Measurements from ENCODE around the gene DYNLT3. TPM values are rescaled to one million over a fixed set of nuclear protein-coding genes. Genes with fewer than 3 reads are reported as not detected.
A peak's percentile ranks its signal among the peaks of the same experiment; 100 is the strongest.

Gene DYNLT3
- total RNA-seq, 1 donor from 2014 or later = 65.8 TPM

DNA sequence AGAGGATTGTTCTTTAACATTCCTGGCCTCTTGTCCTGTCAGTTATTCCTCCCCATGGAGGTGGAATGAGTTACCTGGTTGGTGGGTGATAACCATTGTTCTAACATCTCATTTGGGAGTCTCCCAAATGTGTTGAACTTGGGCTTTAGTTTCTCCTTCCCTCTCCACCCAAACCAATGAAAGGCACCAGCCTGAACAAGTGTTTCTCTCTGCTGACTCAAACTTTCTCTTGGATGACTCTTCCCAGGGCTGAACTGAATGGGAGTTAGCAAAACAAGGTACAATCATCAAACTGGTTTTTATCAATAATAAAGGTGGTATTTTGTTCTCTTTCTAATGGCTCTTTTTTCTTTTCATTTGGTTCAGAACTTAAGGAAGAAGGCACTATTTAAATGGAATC, 2.7 kb downstream of the DYNLT3 start:
- no peak for DNase-seq (ENCODE audit: low spot score)

DNA sequence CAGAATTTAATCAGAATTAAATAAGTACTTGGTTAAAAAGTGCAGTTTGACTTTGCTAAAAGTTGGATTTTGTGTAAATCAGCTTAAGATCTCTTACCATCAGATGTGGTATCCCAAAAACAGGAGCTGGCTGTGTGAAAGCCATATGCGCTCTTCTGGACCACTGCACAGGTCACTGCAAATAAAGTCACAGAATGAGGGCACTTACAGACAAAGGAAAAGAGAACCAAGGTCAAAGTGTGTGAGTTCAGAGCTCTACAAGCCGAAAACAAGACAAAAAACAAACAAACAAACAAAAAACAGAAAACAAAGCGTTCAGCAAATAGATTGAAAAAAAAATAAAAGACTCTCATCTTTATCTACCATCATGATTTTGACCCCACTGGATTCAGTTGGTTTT, 6.4 kb downstream of the DYNLT3 start:
- DNase-seq (ENCODE audit: low spot score) = no peak

DNA sequence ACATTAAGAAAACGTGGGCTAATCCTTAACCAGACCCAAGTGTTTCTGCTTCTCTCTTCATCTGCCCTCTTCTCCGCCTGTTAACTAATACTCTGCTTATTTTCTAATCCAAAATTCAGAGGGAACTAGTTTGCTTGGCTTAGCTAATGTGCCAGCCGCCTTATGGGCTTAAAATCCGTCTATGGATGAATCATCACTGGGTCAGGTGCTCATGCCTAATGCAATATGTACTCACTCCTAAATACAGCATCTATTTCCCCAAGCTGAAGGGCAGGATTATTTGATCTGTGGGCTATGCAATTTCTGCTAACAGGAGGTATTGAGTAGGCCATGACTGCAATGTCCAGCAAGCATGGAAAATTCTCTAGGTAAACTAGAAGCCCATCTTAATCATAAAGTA, 12.4 kb downstream of the DYNLT3 start:
- DNase-seq (ENCODE audit: low spot score) = no peak

DNA sequence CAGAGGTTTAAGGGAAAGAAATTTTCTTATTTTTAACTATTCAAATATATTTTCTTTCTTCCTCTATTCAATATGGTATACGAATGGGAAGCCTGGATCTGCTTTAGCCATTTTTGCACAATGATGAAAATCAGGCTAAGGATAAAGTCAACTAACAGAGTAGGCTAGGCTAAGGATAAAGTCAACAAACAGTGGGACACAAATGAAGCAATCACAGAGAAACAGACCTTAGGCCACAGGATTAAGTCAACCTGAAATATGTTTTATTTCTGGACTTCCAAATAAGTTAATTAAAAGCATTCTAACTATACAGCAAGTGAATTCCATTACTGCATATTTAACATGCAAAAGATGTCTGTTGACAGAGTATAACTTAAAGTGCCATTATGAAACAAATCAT, 17.0 kb downstream of the DYNLT3 start:
- no peak for DNase-seq (ENCODE audit: low spot score)

DNA sequence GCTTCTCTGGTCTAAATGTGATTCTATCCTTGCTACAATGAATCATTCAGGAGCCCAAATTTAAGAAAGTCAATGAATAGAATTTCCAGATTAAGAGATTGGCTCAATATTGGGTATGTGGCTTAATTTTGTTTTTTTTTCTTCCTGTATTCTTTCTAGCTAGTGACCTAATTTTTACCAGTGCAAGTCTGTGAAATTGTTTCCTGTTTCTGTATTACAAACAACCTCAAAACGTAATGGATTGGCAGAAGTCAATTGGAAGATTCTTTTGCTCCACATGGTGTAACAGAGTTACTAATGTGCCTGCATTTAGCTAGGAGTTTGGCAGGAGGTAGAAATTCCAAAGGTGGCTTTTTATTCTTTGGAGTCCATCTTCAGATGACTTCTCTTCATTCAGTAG, 17.6 kb downstream of the DYNLT3 start:
- DNase-seq (ENCODE audit: low spot score) = no peak

DNA sequence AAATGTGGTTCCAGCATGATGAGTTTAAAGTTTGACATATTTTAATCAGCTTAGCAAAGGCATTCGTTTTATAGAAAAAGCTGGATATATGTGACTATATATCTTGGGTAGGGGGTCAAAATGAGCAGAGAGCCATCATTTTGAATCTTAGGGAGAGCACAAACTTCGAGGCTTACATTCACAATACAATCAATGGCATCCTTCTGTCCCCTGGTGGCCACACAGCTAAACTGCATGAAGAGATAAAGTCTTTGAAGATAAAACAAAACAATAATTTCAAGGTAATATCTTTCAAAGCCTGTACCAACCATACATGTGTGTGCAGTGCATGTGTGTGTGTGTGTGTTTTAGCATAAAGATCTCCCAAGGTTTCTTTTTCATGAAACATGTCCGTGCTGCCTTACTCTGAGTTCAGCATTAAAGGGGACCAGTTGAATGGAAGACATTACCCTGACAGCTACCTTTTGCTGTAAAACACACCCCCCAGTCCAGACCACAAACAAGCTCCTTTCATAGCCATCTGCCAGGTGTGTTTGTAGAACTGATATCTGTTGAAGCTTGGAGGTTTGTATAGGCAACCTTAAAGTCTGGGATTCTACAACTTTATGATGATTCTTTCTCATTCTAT, 22.0 kb downstream of the DYNLT3 start:
- peak; percentile 49 for DNase-seq (ENCODE audit: low spot score)

DNA sequence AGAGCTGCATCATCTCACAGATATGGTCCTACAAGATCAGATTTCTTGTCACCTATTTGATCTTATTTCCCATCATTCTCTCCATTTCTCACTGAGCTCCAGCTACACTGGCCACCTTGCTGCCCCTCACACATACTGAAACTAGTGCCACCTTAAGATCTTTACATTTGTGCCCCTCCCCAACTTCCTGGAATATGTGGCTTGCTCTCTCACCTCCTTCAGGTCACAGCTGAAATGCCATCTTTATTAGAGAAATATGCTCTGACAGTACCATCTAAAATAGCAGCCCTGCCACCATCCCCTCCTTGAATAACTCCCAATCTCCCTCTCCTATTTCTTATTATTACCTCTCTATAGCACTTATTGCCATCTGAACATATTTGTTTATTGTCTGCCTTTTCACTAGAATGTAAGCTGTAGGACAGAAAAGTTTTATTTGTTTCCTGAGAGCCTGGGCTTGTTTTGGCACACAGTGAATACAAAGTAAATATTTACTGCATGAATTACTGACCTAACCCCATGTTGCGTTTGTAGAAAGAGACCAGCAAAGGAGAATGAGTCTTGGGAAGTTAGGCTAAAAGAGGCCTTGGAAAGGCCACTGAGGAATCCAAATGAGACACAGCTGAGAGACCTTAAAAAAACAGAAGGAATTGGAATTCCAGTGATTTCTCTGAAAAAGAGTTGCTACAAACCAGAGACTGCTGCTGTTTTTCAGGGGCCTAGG, 22.7 kb downstream of the DYNLT3 start:
- no peak for DNase-seq (ENCODE audit: low spot score)

DNA sequence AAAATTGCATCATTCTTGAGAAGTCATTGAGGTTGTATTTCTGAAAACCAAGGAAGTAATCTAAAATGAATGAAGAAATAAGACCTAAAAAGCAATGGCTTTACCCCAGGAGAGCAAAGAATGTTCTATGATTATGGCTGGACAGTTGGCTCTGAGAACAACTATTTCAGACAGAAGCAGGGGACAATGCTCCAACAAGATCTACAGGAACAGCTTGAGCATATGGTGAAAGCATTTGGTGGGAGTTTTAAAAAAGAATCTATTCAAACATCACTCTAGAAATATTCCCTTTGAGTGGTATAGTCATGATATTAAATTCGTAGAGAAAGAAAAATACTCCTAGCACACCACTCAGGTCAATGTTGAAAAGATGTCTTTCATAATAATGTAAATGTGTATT, 26.7 kb downstream of the DYNLT3 start:
- DNase-seq (ENCODE audit: low spot score) = no peak

DNA sequence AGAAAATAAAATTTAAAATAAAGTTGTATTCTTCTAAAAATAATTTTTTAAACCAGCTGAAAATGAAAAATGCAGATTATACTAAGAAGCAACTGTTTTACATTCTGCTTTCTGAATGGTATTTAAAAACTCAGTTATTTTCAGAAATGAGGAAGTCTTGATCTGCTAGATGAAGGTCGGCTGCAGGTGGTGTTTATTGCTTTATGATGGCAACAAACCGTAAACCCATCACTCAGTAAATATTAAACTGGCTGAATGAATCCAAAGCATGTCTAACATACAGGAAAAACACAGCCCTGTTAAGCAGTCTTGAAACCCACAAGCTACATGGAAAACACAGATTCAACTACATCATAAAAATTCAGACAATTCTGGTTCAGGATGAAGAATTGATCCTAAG, 29.3 kb downstream of the DYNLT3 start:
- no peak for DNase-seq (ENCODE audit: low spot score)

DNA sequence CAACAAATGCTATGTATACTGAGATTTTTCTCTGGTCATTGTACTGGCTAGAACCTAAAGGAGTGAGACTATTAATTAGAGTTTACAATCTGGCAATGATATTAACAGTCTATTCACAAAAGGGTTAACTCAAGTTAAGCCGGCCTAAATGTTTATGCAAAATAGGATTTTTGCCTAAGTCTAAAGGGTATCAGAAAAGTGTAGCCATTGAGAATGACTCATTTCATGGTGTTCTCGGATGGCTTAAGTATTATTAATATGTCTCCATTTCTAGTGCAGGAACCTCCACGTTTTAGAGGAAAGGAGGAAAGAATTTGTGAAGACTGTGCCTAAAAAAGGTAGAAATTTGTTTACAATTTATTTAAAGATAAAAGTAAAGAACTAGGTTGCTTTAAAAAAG, 29.8 kb downstream of the DYNLT3 start:
- no peak for DNase-seq (ENCODE audit: low spot score)

DNA sequence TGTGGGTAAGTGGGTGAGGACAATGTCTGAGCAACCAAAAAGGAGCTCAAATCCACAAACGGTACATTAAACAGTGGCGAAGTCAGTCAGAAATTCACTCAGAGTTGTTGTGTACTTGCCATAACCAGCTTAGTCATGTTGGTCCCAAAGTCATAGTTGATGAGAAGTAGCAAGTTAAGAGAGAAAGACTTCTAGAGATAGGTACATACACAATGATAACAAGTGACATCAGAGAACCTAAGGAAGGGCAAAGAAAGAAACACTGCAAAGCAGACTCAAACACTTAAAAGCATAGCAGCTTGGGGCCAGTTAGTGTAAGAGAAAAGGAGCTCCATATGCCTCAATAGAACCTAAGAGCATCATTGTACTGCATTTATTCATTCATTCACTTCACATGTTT, 30.2 kb downstream of the DYNLT3 start:
- DNase-seq (ENCODE audit: low spot score) = no peak

DNA sequence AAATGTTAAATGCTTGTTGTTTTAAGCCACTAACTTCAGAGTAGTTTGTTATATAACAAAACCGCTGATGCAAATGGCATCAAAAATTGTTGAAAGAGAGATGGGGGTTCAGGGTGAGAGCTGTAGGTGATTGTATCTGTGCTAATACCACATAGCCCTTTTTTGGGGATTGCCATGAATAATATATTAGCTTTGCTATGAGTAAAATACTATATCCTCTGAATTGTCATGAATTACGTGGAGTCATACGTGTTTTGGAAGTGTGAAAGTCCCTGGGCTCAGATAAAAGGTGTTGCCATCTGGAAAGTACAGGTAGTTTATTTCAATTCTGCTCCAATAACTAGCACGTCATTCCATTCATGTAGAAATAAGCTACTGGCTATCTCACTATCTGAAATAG, 30.6 kb downstream of the DYNLT3 start:
- no peak for DNase-seq (ENCODE audit: low spot score)

DNA sequence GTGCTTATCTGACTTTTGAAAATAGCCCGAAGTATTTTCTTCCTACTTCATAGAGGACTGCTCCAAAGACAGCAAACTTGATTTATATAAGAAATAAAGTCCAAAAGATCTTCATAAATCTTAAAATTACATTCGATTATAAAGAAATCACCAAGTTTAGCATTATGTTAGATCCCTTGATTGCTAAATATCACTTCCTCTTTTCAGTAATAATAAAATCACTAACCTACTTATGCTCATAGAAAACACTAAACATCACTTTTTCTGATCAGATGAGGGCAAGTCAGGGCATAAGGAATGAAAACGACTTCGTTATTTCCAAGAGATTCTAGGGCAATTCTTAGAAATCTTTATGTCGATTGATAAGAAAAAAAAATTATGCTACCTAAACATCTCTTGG, 32.0 kb downstream of the DYNLT3 start:
- DNase-seq (ENCODE audit: low spot score) = no peak

DNA sequence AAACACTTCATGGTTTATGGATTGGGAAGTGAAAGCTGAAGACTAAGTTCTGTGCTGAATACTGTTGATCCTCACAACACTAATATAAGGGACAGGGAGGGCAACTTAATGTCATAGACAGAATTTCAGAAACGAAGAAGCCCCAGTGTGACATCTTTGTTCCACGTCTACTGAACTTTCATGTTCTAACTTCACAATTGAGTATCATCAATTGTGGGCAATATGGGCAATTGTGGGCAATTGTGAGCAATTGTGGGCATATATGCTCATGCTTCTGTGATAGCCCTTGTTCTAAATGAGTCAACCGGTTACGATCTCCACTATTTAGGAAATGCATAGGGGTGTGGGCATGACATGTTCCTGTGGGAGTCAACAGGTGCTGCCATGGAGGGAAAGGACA, 33.8 kb downstream of the DYNLT3 start:
- no peak for DNase-seq (ENCODE audit: low spot score)

DNA sequence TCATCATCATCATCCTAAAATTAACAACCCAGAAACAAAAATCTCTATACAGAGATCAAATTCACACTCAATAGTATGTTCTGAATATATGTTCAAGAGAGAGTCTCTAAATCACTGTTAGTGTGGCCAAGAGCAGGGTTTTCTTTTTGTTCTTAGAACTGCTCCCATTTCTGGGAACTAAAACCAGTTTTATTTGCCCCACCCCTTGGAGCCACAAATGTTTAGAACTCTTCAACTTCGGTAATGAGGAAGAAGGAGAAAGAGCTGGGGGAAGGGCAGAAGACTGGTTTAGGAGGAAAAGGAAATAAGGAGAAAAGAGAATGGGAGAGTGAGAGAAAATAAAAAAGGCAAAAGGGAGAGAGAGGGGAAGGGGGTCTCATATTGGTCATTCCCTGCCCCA, 35.3 kb downstream of the DYNLT3 start:
- no peak for DNase-seq (ENCODE audit: low spot score)

DNA sequence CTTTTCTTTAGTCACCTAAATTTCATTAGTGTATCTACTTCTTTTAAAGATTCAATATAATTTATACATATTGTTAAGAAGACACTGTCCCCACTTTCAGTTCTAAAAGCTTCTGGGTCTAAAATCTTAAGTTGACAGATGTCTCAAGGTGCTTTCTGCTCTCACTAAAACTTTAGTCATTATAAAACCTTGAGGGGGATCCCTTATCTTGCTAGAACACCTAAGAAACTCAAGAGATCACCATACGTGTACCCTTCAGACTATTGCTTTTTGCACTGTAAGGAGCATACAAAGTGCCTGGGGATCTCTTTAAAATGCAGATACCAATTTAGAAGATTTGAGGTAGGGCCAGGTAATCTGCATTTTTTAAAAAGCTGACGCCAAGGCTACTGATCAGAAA, 37.4 kb downstream of the DYNLT3 start:
- no peak for DNase-seq (ENCODE audit: low spot score)

DNA sequence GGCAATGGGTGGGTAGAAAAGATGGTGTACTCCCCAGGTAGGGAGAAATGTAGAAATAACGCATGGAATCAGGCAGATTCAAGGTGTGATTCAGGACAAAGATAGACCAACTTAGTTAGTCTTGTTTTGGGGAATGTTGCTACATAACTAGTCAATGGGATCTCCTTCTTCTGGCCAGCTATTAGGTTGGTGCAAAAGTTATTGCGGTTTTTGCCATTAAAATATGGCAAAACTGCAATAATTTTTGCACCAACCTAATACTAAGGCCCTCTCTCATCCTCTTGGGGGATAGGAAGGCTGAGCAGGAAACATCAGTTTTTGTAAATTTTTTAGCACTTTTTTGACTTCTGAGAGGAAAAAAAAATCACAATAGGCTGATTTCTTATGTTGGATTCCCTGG, 44.3 kb downstream of the DYNLT3 start:
- DNase-seq (ENCODE audit: low spot score) = no peak

DNA sequence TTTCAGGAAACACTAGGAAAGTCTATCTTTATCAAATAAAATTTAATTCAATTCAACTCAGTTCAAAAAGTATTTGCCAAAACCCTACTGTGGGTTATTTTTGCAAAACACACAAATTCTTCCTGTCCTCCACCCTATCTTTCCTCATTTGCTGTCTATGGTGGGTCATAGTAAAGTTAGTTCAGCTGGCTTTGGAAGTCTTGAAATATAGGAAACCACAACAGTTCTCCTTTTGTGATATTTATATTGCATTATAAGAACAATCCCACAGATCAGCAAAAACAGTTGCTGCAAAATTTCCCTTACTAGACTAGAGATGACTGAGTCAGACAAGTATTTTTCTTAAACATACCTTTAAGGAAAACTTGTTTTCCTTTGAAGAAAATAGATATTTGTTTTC, 45.3 kb downstream of the DYNLT3 start:
- DNase-seq (ENCODE audit: low spot score) = no peak

DNA sequence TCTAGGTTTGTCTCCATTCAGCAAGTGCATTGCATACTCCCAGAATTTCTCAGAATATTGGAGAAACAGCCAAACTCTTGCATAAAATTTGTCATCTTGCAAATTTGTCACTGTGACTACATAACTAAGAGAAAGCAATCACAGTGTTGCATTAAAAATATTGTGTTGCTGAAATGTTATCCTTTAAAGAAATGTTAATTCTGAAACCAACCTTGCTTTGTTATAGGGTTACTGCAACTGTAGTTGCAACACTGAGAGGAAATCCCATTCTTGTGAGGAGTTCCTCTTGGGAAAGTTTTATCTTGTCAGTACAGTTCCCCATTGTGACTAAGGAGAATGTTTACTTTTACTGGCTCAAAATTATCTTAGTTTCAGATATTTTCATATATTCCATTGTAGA, 46.7 kb downstream of the DYNLT3 start:
- no peak for DNase-seq (ENCODE audit: low spot score)

DNA sequence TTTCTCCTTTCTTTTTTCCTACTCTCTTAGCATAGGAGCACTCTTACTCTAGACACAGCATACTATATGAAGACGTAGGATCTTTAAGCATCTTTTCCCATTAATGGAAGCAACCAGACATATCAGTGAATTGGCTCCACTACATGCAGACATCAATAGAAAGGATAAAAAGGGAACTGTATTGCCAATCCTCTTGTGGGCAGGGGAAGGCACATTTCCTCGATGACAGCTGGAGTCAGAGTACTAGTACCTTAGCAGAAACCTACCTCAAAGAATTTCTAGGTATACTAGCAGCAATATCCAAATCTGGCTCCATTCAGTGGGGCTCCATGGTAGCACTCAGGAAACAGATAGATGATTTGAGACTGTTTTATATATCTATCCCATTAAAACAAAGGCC, 47.4 kb downstream of the DYNLT3 start:
- no peak for DNase-seq (ENCODE audit: low spot score)

DNA sequence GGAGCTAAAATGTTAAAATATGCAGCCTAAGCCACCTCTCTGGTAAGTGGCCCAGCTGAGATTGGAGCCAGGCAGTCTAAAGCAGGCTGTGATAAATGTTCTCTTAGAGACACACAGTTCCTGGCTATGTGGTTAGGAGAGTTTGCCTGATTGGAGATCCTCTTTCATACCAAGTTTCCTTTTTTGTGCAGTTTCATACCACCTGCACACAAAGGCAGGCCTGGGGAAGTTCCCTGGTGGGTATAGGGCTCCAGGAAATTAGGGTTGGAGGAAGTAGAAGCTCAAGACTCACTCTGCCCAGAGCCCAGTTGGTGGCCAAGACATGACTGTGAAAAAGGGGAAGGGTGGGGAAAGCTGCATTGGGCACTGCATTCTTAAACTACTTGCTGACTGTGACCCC, 50.6 kb downstream of the DYNLT3 start:
- peak; percentile 20 for DNase-seq (ENCODE audit: low spot score)

DNA sequence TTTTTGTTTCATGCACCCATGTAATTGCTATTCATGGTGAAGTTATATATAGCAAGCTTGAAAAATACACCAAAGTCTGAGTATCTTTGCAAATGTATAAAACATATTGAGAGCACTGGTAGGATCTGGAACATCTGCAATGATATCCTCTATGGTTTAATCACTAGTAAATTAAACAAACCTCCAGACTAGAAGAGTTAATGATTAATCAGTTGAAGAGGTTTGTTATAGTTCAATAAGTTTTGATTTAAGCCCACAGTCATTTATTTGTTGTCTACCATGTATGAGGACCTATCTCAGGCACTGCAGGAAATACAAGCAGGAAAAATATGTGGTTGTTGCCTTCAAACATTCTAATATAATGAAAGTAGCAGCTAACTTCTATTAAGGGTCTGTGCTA, 51.1 kb downstream of the DYNLT3 start:
- no peak for DNase-seq (ENCODE audit: low spot score)
